K562 (cell line): ENCODE measurements around the gene TMEM132C. TPM values are rescaled to one million over a fixed set of nuclear protein-coding genes. Genes with fewer than 3 reads are reported as not detected.

Source experiments
- ATAC-seq: fragments of 200-7000 bp; cut with Tn5 transposase; 3 replicates; pipeline ENCODE4 v1.9.1; 2020; ENCODE audit warnings: moderate library complexity
- BruUV-seq: library from RNA; stranded (reverse); fragments of 400-500 nt; replicated peaks from 2 replicates; lab custom pipeline; 2021; lab: Mats Ljungman, UMichigan
- CTCF ChIA-PET: fragments of 300-600 bp; formaldehyde crosslinking; extraction: SDS; loops from one replicate; lab custom pipeline; 2021; ENCODE audit warnings: low intra/inter-chr PET ratio; lab: Yijun Ruan, JAX
- POLR2A ChIA-PET: fragments of 300-600, 350-650 bp; sonication (Branson Sonifier 250); formaldehyde crosslinking; extraction: SDS; loops from one replicate; lab custom pipeline; 2021; ENCODE audit warnings: antibody characterized with exemption, inconsistent platforms; lab: Yijun Ruan, JAX
- DNase-seq, 4 experiments: peaks; one replicate each; pipeline versions ENCODE4 v3.0.0 to v3.0.0-alpha.2; 2011 to 2018; ENCODE audit warnings: low spot score in 3 of 4, mixed read lengths in 3 of 4; ENCODE audit errors: extremely low read depth in 1 of 4
- FAIRE-seq: peaks from 2 replicates; lab custom pipeline; 2011; peaks lifted over from hg19 to GRCh38; lab: Jason Lieb, UNC
- H2AFZ ChIP-seq: 2 replicates; pipeline ENCODE4 v1.6.0; 2011; ENCODE audit warnings: low read depth, low read length, control low read depth, inconsistent platforms
- H3K27ac ChIP-seq: fragments of 200-600 bp; 3 replicates; pipeline ENCODE4 v1.8.0; 2011; ENCODE audit warnings: low read depth, mild to moderate bottlenecking, control low read depth, inconsistent platforms, low read length, moderate library complexity, mixed read lengths; ENCODE audit errors: extremely low read depth
- H3K27me3 ChIP-seq, 2 experiments: fragments of 300-600 bp in 1 of 2; 2 replicates in 1 of 2; 3 replicates in 1 of 2; pipeline versions ENCODE4 v1.6.0 to v1.8.0; 2011; ENCODE audit warnings: inconsistent platforms in 2 of 2, low read length in 2 of 2, mild to moderate bottlenecking in 1 of 2, mixed read lengths in 1 of 2, moderate library complexity in 1 of 2; ENCODE audit not compliant: control insufficient read depth in 2 of 2, insufficient read depth in 2 of 2
- H3K36me3 ChIP-seq: fragments of 300-600 bp; 3 replicates; pipeline ENCODE4 v1.8.0; 2011; ENCODE audit warnings: mild to moderate bottlenecking, low read length, inconsistent platforms; ENCODE audit not compliant: control insufficient read depth, insufficient read depth
- H3K4me1 ChIP-seq, 2 experiments: fragments of 200-600 bp in 1 of 2; replicated peaks in 1 of 2; 2 replicates in 1 of 2; 3 replicates in 1 of 2; pipeline versions ENCODE4 v1.5.1 to v1.8.0; 2011; ENCODE audit warnings: inconsistent platforms in 2 of 2, low read length in 2 of 2, mild to moderate bottlenecking in 1 of 2, mixed read lengths in 1 of 2, moderate library complexity in 1 of 2; ENCODE audit not compliant: control insufficient read depth in 2 of 2, insufficient read depth in 2 of 2
- H3K4me2 ChIP-seq: 2 replicates; pipeline ENCODE4 v1.6.1; 2011; ENCODE audit warnings: low read length, control low read depth, inconsistent platforms, mixed read lengths; ENCODE audit not compliant: insufficient read depth
- H3K4me3 ChIP-seq: fragments of 200-600 bp; sonication (generic), shearing (Covaris generic); 2 replicates; pipeline ENCODE4 v1.5.1; 2016; ENCODE audit warnings: control low read depth, inconsistent platforms
- H3K79me2 ChIP-seq: fragments of 200-600 bp; 3 replicates; pipeline ENCODE4 v1.8.0; 2011; ENCODE audit warnings: low read length, inconsistent platforms; ENCODE audit not compliant: control insufficient read depth, insufficient read depth
- H3K9ac ChIP-seq, 2 experiments: 2 replicates each; pipeline versions ENCODE4 v1.6.0 to v1.6.1; 2011; ENCODE audit warnings: low read depth in 2 of 2, low read length in 2 of 2, control low read depth in 1 of 2, inconsistent platforms in 1 of 2, mild to moderate bottlenecking in 1 of 2, mixed read lengths in 1 of 2; ENCODE audit not compliant: insufficient read depth in 1 of 2
- H3K9me1 ChIP-seq: one replicate; pipeline ENCODE4 v1.6.0; 2011; ENCODE audit warnings: inconsistent platforms, mild to moderate bottlenecking, low read length, moderate library complexity; ENCODE audit not compliant: control insufficient read depth, insufficient read depth
- H3K9me3 ChIP-seq: replicated peaks from 2 replicates; pipeline ENCODE4 v1.5.1; 2011; ENCODE audit warnings: low read depth, low read length, inconsistent platforms; ENCODE audit not compliant: control insufficient read depth, insufficient read depth
- H4K20me1 ChIP-seq: replicated peaks from 2 replicates; pipeline ENCODE4 v1.6.1; 2011; ENCODE audit warnings: low read length, inconsistent platforms, mixed read lengths; ENCODE audit not compliant: control insufficient read depth, insufficient read depth
- ILK ChIP-seq: fragments of 450-650 bp; IDR thresholded peaks from 2 replicates; pipeline ENCODE4 v1.6.1; 2016; ENCODE audit warnings: missing genetic modification characterization, low read depth, mild to moderate bottlenecking, missing compliant biosample characterization, moderate library complexity, borderline replicate concordance
- WGBS: fragments of 100-300 bp; shearing (Covaris generic); methylation state at CpG from one replicate; pipeline ENCODE4 v1.1.6; 2016; ENCODE audit warnings: low coverage, mixed read lengths; ENCODE audit not compliant: insufficient coverage; ENCODE audit errors: missing lambda C conversion rate; 5-methylcytosine and 5-hydroxymethylcytosine counted together
- in situ Hi-C: fragments of 300-500 bp; cut with MboI; formaldehyde crosslinking; loops from 4 replicates; pipeline ENCODE4 v1.15.0; 2018; ENCODE audit warnings: inconsistent platforms, mixed read lengths
- intact Hi-C: fragments of 100-400 bp; cut with micrococcal nuclease; formaldehyde crosslinking; loops from 2 replicates; pipeline ENCODE4 v1.14.2; 2022
- polyA plus RNA-seq, 8 experiments: library from polyadenylated mRNA; depleted of rRNA in 4 of 8; stranded (reverse) in 5 of 8; unstranded in 3 of 8; fragments of >200 nt; fragmentation: Nextera tagmentation in 2 of 8; fragmentation: Illumina TruSeq in 1 of 8; extraction: Ambion mirVana in 2 of 8; extraction: Trizol in 1 of 8; gene quantifications; 2 replicates each; pipeline versions ENCODE4 v1.2.1 to v1.2.3, GENCODE V29; 2011 to 2014; ENCODE audit warnings: inconsistent platforms in 1 of 8, missing spikeins in 1 of 8
- total RNA-seq, 7 experiments: library from RNA; depleted of rRNA in 6 of 7; stranded (reverse); fragments of >200 nt in 6 of 7; fragmentation: Illumina TruSeq in 2 of 7; extraction: Trizol in 2 of 7; gene quantifications; 2 replicates each; pipeline versions ENCODE4 v1.2.1 to v1.2.3, GENCODE V29; 2011 to 2021; ENCODE audit warnings: low replicate concordance in 1 of 7
- TF ChIP-seq, protein P1 (sequence below): sonication (generic); formaldehyde crosslinking; IDR thresholded peaks from 2 replicates; pipeline ENCODE4 v1.8.1; 2023; ENCODE audit warnings: mild to moderate bottlenecking, missing genetic modification reagents
- TF ChIP-seq, protein P2 (sequence below): fragments of 450-650 bp; formaldehyde crosslinking; IDR thresholded peaks from 2 replicates; pipeline ENCODE4 v1.4.0; 2022; ENCODE audit warnings: missing genetic modification characterization
- TF ChIP-seq, protein P3 (sequence below): sonication (generic); formaldehyde crosslinking; IDR thresholded peaks from 2 replicates; pipeline ENCODE4 v1.8.0; 2022; ENCODE audit warnings: missing genetic modification reagents, mild to moderate bottlenecking, borderline replicate concordance

The TMEM132C gene
- total and polyA plus RNA-seq, 9 of the 15 experiments (the other 6 are each of a cell fraction or from before 2014, with no cell fraction given): not detected

DNA sequence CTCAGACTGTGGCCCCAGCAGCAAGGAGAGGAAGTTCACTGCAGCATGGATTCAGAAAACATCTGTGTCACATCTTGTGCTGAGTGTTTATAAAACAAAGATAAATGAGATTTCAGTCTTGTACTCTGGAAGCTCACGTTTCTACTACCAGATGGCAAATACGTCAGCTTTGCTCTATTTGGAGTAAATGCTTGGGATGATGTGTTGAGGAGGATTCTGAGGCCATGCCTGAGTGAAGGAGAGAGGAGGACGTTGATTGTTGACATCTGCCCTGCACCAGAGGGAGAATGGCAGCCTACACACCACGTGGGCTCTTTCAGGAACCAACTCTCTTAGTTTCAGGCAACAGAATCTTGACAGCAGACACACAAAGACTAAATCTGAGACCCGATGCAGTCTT, 188.9 kb downstream of the TMEM132C start:
- Histone ChIP-seq H3K9ac (no peak overlapping the region), H2AFZ (no peak overlapping the region), H3K4me1 (no peaks in the 10 kb centered on the region), H4K20me1 (no peaks in the 10 kb centered on the region), H3K27me3 (peaks cover 0 to 12% of the 10 kb centered on the region in 2 experiments; a peak in 1 of 5 replicates), H3K9me1 (no peaks in the 10 kb centered on the region), H3K79me2 (no peaks in the 10 kb centered on the region), H3K4me3 (no peak overlapping the region), H3K27ac (no peak overlapping the region), H3K9me3 (no peaks in the 10 kb centered on the region), H3K36me3 (no peaks in the 10 kb centered on the region), H3K4me2 (no peak overlapping the region)
- TF ChIP-seq, protein P1, sequence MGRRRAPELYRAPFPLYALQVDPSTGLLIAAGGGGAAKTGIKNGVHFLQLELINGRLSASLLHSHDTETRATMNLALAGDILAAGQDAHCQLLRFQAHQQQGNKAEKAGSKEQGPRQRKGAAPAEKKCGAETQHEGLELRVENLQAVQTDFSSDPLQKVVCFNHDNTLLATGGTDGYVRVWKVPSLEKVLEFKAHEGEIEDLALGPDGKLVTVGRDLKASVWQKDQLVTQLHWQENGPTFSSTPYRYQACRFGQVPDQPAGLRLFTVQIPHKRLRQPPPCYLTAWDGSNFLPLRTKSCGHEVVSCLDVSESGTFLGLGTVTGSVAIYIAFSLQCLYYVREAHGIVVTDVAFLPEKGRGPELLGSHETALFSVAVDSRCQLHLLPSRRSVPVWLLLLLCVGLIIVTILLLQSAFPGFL: no peak
- no peak for TF ChIP-seq ILK
- TF ChIP-seq, protein P2, sequence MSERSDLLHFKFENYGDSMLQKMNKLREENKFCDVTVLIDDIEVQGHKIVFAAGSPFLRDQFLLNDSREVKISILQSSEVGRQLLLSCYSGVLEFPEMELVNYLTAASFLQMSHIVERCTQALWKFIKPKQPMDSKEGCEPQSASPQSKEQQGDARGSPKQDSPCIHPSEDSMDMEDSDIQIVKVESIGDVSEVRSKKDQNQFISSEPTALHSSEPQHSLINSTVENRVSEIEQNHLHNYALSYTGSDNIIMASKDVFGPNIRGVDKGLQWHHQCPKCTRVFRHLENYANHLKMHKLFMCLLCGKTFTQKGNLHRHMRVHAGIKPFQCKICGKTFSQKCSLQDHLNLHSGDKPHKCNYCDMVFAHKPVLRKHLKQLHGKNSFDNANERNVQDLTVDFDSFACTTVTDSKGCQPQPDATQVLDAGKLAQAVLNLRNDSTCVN (CRISPR knock-in tag): no peak
- TF ChIP-seq, protein P3, sequence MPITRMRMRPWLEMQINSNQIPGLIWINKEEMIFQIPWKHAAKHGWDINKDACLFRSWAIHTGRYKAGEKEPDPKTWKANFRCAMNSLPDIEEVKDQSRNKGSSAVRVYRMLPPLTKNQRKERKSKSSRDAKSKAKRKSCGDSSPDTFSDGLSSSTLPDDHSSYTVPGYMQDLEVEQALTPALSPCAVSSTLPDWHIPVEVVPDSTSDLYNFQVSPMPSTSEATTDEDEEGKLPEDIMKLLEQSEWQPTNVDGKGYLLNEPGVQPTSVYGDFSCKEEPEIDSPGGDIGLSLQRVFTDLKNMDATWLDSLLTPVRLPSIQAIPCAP (CRISPR knock-in tag): no peak
- FAIRE-seq (no peak), DNase-seq (no peak), ATAC-seq (no peak)
- in situ Hi-C loops (no loop called here), intact Hi-C loops (no loop called here)
- BruUV-seq: no TSS peak
- 3% methylated on average over 5 of the region's 5 CpGs for WGBS
- CTCF ChIA-PET: no interaction called here
- POLR2A ChIA-PET: interaction anchor here (0.6 kb wide), 1 partner anchor 28 kb away, joined by 3 read pairs; no protein-coding TSS in a partner anchor
